Dedifferentiated amniotic fluid mesenchymal stem cell (primary cell): ENCODE results near the gene MEST.
"Not testable (repeated sequence)": the region's sequence is repeated elsewhere in the genome, so short reads cannot be mapped to it uniquely, and the experiment has no call there.

ENCODE experiments used
- DNase-seq: peaks from one replicate; pipeline ENCODE4 v3.0.0-alpha.2; 2016; ENCODE audit errors: extremely low spot score

MEST gene

DNA sequence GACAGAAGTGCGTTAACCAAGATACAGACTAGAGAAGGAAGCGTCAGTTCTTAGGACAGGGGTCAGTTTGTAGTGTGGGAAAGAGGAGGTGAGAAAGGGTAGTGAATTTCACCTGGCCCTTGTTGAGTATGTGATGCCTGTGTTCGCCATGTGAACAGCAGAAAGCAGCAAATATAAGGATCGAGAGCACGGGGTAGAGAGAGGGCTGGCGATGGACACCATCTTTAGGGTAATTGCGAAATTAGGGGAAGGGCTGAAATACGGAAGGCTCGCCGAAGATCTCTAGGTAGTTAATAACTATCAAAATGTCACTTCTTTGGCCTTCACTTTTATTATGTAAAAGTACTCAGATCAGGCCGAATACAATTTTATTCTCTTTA is 6.2 kb upstream of the MEST start:
- DNase-seq = no peak

DNA sequence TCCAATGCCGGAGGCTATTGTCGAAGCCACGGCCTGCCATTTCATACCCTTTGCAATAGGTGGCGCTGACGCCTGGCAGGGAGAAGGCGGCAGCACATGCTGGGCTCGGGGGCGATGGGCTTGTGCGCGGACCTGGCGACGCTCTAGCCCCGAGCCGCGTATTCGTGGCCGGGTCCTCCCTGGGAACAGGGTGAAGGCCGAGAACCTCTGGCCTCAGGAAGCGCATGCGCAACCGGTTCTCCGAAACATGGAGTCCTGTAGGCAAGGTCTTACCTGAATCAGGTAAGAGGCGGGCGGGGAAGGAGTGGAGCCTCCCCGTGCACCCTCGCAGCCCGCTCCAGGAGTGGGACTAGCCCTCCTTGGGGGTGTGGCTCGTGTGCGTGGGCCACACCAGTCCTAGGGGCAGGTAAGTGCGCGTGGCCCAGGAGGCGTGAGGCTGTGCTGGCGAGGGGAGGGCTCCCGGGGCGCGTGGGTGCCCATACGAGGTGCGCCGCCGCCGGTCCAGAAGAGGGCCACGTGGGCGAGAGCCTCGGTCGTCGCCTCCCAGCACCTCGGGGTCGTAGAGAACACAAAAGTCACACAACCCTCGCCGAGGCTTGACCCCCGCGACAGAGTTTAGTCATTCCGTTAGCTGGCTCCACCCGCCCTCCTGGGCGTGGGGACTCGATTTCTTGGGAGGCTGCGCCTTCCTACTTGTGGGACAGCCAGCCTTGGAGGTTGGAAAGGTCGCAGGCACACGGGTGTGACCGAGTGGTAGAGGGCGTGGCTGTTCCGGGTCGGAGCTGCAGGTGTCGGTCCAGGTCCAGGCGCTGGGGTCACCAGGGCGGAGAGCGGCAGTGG is 5.6 kb upstream of the MEST start:
- no peak for DNase-seq

GRCh38 chr7:130486954-130487436 is 4.9 kb upstream of the MEST start:
- no peak for DNase-seq

GRCh38 chr7:130488392-130489139 is 3.3 kb upstream of the MEST start:
- no peak for DNase-seq

DNA sequence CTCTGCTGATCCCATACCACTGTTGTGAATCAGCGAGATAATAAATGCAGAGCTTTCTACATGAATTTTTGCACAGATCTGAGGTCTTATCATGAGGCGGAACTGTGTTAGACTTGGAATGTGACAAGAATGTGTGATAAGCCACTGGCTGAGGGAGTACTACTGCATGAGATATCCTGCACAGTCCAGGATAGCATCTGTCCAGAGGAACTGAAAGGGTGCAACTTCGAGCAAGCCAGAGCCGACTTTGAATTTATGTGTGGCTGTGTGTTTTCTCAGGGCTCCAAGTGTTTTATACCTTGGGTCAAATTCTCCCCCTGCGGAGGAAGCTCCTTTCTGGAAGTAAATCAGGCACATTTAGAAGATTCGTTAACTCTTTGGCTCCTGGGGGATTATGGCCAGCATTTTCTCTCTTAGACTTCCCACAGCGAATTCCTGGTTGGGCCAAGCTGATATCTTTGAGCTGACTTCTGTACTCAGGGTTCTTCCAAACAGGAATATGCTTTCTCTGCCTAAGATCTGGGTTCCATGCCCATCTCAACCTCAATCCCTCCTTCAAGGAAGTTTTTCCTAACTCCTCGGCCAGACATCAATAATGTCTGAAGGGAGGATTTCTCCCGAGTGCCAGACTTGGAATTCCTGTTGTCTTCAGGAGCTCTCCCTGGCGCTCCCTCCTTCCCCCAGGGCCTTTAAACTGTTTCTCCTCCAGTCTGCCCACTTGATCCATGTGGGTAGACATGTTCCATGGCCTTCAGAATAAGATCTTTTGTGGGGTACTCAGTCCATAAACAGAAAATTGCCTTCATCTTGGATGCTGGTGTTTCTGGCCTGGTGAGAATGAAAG is 2.5 kb upstream of the MEST start:
- DNase-seq = no peak

- no peak for DNase-seq
Measured at GRCh38 chr7:130490311-130490791, 1.5 kb upstream of the MEST start.

DNA sequence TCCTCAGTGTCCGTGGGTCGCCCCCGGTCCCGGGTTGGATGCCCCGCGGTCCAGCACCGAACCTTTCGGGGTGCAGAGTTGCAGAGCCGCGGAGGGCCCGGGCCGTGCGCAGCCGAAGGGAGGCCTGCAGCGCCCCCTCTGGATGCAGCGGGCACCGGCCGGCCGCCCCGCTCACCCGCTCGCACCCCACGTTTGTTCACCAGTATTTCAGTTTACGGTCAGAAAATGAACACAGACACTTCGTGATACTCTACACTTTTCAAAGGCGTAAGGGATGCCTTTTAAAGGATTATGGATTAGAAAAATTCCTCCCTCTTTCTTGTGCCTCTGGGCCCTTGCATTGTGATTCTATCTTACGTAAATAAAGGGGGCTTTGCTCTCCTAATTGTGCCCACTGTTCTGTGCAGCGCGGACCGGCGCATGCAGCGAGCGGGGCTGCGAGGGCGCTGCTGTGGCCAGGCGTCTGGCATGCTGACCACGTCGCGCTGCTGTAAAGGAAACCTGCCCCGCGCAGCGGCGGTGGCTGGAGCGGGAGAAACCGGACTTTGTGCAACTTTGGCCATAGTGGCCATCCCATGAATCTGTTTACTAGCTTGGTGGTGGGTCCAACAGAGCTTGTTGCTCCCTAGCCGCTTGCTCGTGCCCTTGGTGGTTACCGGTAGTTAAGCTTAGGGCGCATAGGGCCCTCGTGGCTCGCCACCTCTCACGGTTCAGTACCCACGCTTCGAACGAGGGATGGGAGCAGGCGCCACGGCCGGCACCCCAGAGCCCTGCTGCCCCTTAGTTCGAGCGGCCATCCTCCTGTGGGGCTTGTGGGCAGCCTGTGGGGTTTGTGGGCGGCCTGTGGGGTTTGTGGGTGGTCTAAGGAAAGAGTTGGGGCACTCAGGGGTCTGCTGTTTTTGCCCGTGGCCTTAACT is 739 bp upstream of the MEST start:
- DNase-seq = no peak

DNA sequence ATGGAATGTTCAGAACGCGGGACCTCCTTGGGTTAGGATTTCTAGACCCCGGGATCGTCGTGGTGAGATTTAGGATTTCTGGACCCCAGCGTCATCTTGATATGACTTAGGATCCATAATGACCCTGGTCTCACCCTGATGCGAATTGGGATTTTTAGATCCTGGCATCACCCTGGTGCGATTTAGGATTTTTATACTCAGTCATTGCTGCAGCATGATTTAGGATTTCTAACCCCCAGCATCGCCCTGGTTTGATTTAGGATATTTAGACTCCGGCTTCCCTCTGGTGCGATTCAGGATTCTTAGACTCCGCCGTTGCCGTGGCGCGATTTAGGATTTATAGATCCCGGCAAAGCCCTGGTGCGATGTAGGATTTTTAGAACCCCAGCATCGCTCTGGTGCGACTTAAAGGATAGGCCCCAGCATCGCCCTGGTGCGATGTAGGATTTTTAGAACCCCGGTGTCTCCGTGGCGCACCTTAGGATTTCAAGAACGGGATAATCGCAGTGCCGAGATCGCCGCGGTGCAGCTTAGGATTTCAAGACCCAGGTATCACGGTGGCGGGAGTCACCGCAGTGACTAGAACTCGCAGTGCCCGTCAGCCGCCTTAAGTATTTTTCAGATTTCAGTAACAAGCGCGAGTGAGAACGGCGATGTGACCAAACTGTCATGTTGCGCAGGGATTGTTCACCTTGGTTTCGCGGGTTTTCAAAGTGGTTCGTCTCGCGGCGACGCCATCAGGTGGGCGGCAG is 814 bp downstream of the MEST start:
- DNase-seq = no peak

DNA sequence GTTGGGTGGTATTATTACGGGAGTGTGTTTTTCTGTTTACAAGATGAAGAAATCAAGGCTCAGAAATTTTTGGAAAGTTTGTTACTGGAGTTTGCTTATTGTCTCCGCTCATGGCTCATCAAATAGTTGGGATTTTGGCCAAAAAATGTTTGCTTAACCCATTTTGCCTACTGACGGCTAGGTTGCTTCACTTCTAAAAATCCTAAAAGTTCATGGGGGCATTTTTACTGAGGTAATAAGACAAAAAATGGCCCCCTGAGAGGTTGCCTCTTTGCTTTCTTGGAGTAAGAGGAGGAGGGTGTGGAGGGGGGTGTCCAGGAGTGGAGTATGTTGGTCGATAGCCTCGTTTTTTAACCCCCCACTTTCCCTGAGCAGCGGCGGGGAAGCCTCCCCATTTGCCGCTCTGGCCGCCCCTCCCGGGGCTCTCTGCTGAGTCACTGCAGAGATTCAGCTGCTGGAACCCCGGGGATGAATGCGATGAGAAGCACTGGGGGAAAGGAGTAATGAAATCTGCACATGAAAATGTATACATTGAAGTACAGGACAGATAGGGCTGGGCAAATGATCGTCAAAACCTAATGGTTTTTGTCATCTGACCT is 1.5 kb downstream of the MEST start:
- DNase-seq = no peak

- no peak for DNase-seq
Measured at GRCh38 chr7:130494431-130494858, 2.6 kb downstream of the MEST start.

DNA sequence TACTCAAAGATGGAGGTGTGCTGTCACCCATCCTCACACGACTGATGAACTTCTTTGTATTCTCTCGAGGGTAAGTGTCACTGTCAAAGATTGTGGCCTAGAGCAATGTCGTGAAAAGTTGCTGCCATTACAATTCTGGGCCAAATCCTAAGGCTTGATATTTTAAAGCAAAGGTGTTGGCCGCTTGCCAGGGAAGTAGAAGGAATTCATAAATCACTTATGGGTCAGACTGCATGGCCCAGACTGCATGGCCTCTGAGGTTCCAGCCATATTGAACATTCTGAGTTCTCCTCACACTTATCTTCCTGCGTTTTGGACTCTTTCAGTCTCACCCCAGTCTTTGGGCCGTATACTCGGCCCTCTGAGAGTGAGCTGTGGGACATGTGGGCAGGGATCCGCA is 8.6 kb downstream of the MEST start:
- no peak for DNase-seq

DNA sequence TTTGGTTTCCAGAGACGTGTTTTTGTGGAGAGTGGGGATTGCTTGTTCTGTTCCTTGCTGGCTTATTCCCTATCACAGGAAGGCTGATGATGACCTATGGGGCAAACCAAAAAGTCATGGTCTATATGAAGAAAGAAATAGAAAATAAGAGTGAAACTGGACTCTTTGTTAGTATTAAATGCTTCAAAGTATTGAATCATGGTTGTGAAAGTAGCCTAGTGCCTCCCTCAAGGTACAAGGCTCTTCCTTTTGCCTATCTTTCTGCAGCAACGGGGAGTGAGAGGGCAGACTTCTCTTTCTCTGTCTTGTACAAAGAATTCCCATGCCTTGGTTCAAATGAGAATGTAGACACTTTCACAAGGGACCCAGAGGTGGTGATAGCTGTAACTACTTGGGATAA is 9.0 kb downstream of the MEST start:
- no peak for DNase-seq

DNA sequence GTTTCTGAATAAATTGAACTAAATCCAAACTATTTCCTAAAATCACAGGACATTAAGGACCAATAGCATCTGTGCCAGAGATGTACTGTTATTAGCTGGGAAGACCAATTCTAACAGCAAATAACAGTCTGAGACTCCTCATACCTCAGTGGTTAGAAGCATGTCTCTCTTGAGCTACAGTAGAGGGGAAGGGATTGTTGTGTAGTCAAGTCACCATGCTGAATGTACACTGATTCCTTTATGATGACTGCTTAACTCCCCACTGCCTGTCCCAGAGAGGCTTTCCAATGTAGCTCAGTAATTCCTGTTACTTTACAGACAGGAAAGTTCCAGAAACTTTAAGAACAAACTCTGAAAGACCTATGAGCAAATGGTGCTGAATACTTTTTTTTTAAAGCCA is 13.9 kb downstream of the MEST start:
- DNase-seq = no peak

DNA sequence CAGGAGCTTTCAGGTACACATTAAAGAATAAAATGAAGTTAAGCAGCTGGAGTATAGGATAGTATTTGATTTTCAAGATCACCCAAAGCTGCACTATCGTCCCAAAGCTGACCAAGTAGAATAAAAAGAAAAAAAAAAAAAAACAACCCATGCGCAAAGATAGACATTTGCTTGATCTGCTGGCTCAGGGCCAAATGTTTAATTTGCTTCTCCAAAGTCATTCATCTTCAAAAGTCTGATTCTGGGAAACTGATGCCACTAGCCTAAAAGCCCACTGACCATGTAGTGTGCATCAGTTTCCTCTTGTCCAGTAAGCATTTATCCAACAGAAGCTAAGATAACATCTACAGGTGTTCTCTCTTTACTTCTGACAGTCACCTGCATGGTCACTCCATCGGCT is 14.5 kb downstream of the MEST start:
- no peak for DNase-seq

- DNase-seq = not testable (repeated sequence)
Measured at GRCh38 chr7:130512038-130512437, 20.2 kb downstream of the MEST start.

DNA sequence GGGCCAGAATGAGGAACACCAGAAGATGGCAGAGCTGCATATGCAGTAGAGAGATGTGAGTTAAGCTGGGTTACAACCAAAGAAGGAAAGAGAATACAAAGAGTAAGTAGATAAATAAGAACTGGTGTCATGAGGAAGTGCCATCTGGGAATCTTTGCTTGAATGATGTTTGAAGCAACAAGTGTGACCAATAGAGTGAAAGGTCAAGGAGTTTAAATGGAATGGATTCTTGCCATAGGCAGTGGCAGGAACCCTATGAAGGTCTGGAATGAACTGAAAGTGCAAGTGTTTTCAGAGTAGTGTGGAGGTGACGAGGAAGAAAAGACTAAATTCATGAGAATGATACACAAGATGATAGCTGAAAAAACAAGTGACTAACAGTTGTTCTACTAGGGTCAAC is 21.6 kb downstream of the MEST start:
- DNase-seq = no peak

GRCh38 chr7:130515315-130516040 is 23.6 kb downstream of the MEST start:
- DNase-seq = no peak

DNA sequence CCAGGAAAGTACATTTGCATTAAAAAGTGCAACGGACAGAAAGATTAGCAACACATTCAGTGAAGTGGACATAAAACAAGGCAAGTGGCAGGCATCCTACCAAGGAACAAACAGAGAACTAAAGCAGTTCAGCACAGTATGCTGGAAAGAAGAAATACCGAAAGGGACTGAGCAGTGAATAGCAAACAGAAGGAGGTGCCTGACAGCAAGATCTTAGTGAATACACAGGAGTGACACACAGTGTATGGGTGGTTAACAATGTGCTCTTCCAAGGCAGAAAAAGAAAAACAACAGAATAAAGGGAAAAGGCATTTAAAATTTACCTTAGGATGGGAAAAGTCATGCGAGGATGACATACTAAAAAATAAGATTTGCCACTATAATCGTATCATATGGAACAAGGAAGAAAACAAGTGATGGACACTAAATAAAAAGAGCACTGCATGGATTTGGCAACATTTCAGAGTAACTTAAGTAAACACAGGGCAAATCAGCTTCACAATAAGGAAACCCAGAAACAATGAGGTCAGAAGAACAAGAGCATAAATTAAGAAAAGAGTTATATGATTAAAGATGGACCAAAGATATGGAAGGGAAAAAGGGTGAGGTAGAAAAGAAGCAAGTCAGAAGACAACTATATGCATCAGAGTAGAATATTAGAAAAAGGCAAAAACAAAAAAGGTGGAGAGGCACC is 29.5 kb downstream of the MEST start:
- no peak for DNase-seq
